Neural cell (in vitro differentiated cells): ENCODE measurements around the gene SLC6A11. TPM values are rescaled to one million over a fixed set of nuclear protein-coding genes. Genes with fewer than 3 reads are reported as not detected.

Experiments used
- H2AFZ ChIP-seq: fragments of 200-600, 300-800 bp; sonication (generic), shearing (Covaris generic); 2 replicates; pipeline ENCODE4 v1.6.0; 2014; ENCODE audit warnings: low read depth, mild to moderate bottlenecking, antibody characterized with exemption, low read length, moderate library complexity
- H3F3A ChIP-seq: fragments of 200-600 bp; shearing (Covaris generic); 2 replicates; pipeline ENCODE4 v1.6.1; 2016; ENCODE audit warnings: mild to moderate bottlenecking, moderate library complexity, mixed read lengths, antibody characterized with exemption, low read length; ENCODE audit not compliant: insufficient read depth, poor library complexity, severe bottlenecking
- H3K27ac ChIP-seq: fragments of 200-600, 300-800 bp; sonication (generic), shearing (Covaris generic); 2 replicates; pipeline ENCODE4 v1.5.1; 2014; ENCODE audit warnings: mild to moderate bottlenecking, low read length, moderate library complexity
- H3K27me3 ChIP-seq: fragments of 300-800, 200-600 bp; sonication (generic), shearing (Covaris generic); 2 replicates; pipeline ENCODE4 v1.6.0; 2014; ENCODE audit warnings: mild to moderate bottlenecking, low read depth, low read length, moderate library complexity; ENCODE audit not compliant: insufficient read depth
- H3K36me3 ChIP-seq: fragments of 300-800, 200-600 bp; sonication (generic), shearing (Covaris generic); 2 replicates; pipeline ENCODE4 v1.5.1; 2014; ENCODE audit warnings: mild to moderate bottlenecking, antibody characterized with exemption, low read length, moderate library complexity; ENCODE audit not compliant: insufficient read depth
- H3K4me2 ChIP-seq: fragments of 300-800, 200-600 bp; sonication (generic), shearing (Covaris generic); 2 replicates; pipeline ENCODE4 v1.6.0; 2014; ENCODE audit warnings: mild to moderate bottlenecking, low read length
- H3K4me3 ChIP-seq: fragments of 300-800, 200-600 bp; sonication (generic), shearing (Covaris generic); 2 replicates; pipeline ENCODE4 v1.5.1; 2014; ENCODE audit warnings: mild to moderate bottlenecking, low read length, moderate library complexity
- H3K79me2 ChIP-seq: fragments of 200-600 bp; shearing (Covaris generic); replicated peaks from 2 replicates; pipeline ENCODE4 v1.6.0; 2014; ENCODE audit warnings: mild to moderate bottlenecking, low read length, moderate library complexity; ENCODE audit not compliant: insufficient read depth
- H3K9ac ChIP-seq: fragments of 300-800, 200-600 bp; sonication (generic), shearing (Covaris generic); 2 replicates; pipeline ENCODE4 v1.6.1; 2016; ENCODE audit warnings: mild to moderate bottlenecking, low read length, mixed read lengths
- H3K9me2 ChIP-seq: fragments of 200-600 bp; shearing (Covaris generic); 2 replicates; pipeline ENCODE4 v1.6.1; 2016; ENCODE audit warnings: mild to moderate bottlenecking, low read length, mixed read lengths; ENCODE audit not compliant: insufficient read depth
- H3K9me3 ChIP-seq: fragments of 200-600, 300-800 bp; sonication (generic), shearing (Covaris generic); 2 replicates; pipeline ENCODE4 v1.6.1; 2016; ENCODE audit warnings: mild to moderate bottlenecking, mixed run types, low read length, moderate library complexity, mixed read lengths
- H4K20me1 ChIP-seq: fragments of 200-600 bp; shearing (Covaris generic); 2 replicates; pipeline ENCODE4 v1.6.1; 2016; ENCODE audit warnings: mild to moderate bottlenecking, mixed run types; ENCODE audit not compliant: insufficient read depth
- EP300 ChIP-seq: fragments of 450-650 bp; conservative IDR thresholded peaks from 2 replicates; pipeline ENCODE4 v1.6.1; 2014; ENCODE audit warnings: antibody characterized with exemption, mild to moderate bottlenecking, moderate library complexity; ENCODE audit not compliant: poor library complexity, severe bottlenecking
- EZH2 ChIP-seq: fragments of 200-600, 300-800 bp; shearing (Covaris generic), sonication (generic); IDR thresholded peaks from 2 replicates; pipeline ENCODE4 v1.6.1; 2014; ENCODE audit warnings: antibody characterized with exemption, low read length, borderline replicate concordance, mild to moderate bottlenecking; ENCODE audit not compliant: insufficient read depth, poor library complexity, severe bottlenecking
- MXI1 ChIP-seq: fragments of 450-650 bp; conservative IDR thresholded peaks from 2 replicates; pipeline ENCODE4 v1.6.1; 2014; ENCODE audit warnings: antibody characterized with exemption, mild to moderate bottlenecking; ENCODE audit not compliant: poor library complexity, severe bottlenecking
- POLR2AphosphoS5 ChIP-seq: IDR thresholded peaks from 2 replicates; pipeline ENCODE4 v1.6.1; 2012
- RAD21 ChIP-seq: fragments of 450-650 bp; conservative IDR thresholded peaks from 2 replicates; pipeline ENCODE4 v1.6.1; 2014; ENCODE audit warnings: antibody characterized with exemption, mild to moderate bottlenecking, moderate library complexity
- SMC3 ChIP-seq: fragments of 450-650 bp; conservative IDR thresholded peaks from 2 replicates; pipeline ENCODE4 v1.6.1; 2014; ENCODE audit warnings: antibody characterized with exemption, mild to moderate bottlenecking, moderate library complexity; ENCODE audit not compliant: poor library complexity
- TAF1 ChIP-seq: IDR thresholded peaks from 2 replicates; pipeline ENCODE4 v1.6.1; 2012; ENCODE audit warnings: low read depth
- polyA plus RNA-seq: library from polyadenylated mRNA; depleted of rRNA; stranded (reverse); fragments of >200 nt; gene quantifications from 2 replicates; pipeline ENCODE4 v1.2.3, GENCODE V29; 2014
- TF ChIP-seq, protein P1 (sequence below): fragments of 450-650 bp; IDR thresholded peaks from 2 replicates; pipeline ENCODE4 v1.5.1; 2014; ENCODE audit warnings: antibody characterized with exemption, mild to moderate bottlenecking, moderate library complexity; ENCODE audit not compliant: poor library complexity, severe bottlenecking
- TF ChIP-seq, protein P2 (sequence below): IDR thresholded peaks from 2 replicates; pipeline ENCODE4 v1.6.1; 2012; ENCODE audit warnings: borderline replicate concordance

The SLC6A11 gene
- polyA plus RNA-seq, 1 donor from 2014 or later, result 4.2 TPM

DNA sequence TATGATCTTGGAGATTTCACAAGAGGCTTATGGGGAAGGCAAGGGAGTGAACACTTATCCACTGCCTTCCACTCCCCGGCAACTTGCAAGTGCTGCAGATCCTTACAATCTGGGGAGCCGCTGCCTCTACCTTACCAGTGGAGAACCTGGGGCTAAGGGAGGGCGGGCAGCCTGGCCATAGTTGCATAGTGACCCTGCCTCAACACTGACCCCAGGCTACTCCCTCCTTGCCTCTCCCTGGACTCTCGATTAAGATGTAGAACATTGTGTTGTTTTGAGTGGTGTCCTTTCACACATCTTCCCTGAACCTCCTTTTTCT lies 30.6 kb downstream of the SLC6A11 start:
- Histone ChIP-seq H3F3A (no peaks in the 10 kb centered on the region), H3K9me2 (no peaks in the 10 kb centered on the region), H4K20me1 (no peaks in the 10 kb centered on the region), H3K27ac (no peak overlapping the region), H3K9ac (no peak overlapping the region), H3K4me2 (no peak overlapping the region), H3K36me3 (no peaks in the 10 kb centered on the region), H3K27me3 (no peaks in the 10 kb centered on the region), H3K9me3 (no peaks in the 10 kb centered on the region), H3K79me2 (no peaks in the 10 kb centered on the region), H3K4me3 (no peak overlapping the region), H2AFZ (no peak overlapping the region)
- TF ChIP-seq, protein P1, sequence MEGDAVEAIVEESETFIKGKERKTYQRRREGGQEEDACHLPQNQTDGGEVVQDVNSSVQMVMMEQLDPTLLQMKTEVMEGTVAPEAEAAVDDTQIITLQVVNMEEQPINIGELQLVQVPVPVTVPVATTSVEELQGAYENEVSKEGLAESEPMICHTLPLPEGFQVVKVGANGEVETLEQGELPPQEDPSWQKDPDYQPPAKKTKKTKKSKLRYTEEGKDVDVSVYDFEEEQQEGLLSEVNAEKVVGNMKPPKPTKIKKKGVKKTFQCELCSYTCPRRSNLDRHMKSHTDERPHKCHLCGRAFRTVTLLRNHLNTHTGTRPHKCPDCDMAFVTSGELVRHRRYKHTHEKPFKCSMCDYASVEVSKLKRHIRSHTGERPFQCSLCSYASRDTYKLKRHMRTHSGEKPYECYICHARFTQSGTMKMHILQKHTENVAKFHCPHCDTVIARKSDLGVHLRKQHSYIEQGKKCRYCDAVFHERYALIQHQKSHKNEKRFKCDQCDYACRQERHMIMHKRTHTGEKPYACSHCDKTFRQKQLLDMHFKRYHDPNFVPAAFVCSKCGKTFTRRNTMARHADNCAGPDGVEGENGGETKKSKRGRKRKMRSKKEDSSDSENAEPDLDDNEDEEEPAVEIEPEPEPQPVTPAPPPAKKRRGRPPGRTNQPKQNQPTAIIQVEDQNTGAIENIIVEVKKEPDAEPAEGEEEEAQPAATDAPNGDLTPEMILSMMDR, result no peak
- TF ChIP-seq RAD21, result no peak
- TF ChIP-seq SMC3, result no peak
- TF ChIP-seq EP300, result no peak
- TF ChIP-seq MXI1, result no peak
- TF ChIP-seq EZH2, result no peak
- TF ChIP-seq POLR2AphosphoS5, result no peak
- no peak for TF ChIP-seq TAF1
- TF ChIP-seq, protein P2, sequence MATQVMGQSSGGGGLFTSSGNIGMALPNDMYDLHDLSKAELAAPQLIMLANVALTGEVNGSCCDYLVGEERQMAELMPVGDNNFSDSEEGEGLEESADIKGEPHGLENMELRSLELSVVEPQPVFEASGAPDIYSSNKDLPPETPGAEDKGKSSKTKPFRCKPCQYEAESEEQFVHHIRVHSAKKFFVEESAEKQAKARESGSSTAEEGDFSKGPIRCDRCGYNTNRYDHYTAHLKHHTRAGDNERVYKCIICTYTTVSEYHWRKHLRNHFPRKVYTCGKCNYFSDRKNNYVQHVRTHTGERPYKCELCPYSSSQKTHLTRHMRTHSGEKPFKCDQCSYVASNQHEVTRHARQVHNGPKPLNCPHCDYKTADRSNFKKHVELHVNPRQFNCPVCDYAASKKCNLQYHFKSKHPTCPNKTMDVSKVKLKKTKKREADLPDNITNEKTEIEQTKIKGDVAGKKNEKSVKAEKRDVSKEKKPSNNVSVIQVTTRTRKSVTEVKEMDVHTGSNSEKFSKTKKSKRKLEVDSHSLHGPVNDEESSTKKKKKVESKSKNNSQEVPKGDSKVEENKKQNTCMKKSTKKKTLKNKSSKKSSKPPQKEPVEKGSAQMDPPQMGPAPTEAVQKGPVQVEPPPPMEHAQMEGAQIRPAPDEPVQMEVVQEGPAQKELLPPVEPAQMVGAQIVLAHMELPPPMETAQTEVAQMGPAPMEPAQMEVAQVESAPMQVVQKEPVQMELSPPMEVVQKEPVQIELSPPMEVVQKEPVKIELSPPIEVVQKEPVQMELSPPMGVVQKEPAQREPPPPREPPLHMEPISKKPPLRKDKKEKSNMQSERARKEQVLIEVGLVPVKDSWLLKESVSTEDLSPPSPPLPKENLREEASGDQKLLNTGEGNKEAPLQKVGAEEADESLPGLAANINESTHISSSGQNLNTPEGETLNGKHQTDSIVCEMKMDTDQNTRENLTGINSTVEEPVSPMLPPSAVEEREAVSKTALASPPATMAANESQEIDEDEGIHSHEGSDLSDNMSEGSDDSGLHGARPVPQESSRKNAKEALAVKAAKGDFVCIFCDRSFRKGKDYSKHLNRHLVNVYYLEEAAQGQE, result no peak

DNA sequence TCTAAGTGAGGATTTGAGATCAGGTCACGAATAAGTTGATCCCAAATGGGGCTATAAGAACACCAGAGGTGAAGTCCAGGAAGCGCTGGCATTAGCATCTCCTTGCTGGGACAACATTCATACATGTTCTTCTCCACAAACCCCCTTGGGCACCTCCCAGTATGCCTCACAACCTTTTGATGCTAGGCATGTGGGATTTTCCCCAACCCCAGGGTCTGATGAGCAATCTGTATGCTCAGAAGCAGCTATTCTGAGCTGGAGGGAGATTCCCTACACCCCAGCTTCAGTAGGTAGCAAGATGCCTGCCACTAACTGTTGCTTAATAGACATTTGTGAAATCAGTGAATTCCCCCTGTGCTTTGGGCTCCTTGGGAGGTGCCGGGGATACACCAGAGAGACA lies 32.2 kb downstream of the SLC6A11 start:
- no peak overlapping the region for H2AFZ ChIP-seq
- TF ChIP-seq TAF1, result no peak
- TF ChIP-seq, protein P1, result no peak
- no peak overlapping the region for H3K4me3 ChIP-seq
- no peak overlapping the region for H3K4me2 ChIP-seq
- no peaks in the 10 kb centered on the region for H3K36me3 ChIP-seq
- no peaks in the 10 kb centered on the region for H3K27me3 ChIP-seq
- no peak overlapping the region for H3K9ac ChIP-seq
- no peaks in the 10 kb centered on the region for H3K79me2 ChIP-seq
- no peak overlapping the region for H3K27ac ChIP-seq
- no peaks in the 10 kb centered on the region for H3K9me2 ChIP-seq
- no peaks in the 10 kb centered on the region for H3F3A ChIP-seq
- no peaks in the 10 kb centered on the region for H3K9me3 ChIP-seq
- H4K20me1 ChIP-seq, result no peaks in the 10 kb centered on the region
